OCI-LY7 (cell line): ENCODE results near the gene ZBTB44.

ENCODE experiments used
- EZH2phosphoT487 ChIP-seq: fragments of 200-600 bp; sonication (generic); IDR thresholded peaks from 2 replicates; pipeline ENCODE4 v1.6.1; 2018; ENCODE audit warnings: low read depth, borderline replicate concordance, mild to moderate bottlenecking, mixed run types, antibody characterized with exemption, low read length, moderate library complexity, mixed read lengths
- TF ChIP-seq, protein P1 (sequence below): fragments of 200-600 bp; sonication (generic); conservative IDR thresholded peaks from 2 replicates; pipeline ENCODE4 v1.5.1; 2014; ENCODE audit warnings: mild to moderate bottlenecking, antibody characterized with exemption, low read length, moderate library complexity, mixed read lengths

DNA sequence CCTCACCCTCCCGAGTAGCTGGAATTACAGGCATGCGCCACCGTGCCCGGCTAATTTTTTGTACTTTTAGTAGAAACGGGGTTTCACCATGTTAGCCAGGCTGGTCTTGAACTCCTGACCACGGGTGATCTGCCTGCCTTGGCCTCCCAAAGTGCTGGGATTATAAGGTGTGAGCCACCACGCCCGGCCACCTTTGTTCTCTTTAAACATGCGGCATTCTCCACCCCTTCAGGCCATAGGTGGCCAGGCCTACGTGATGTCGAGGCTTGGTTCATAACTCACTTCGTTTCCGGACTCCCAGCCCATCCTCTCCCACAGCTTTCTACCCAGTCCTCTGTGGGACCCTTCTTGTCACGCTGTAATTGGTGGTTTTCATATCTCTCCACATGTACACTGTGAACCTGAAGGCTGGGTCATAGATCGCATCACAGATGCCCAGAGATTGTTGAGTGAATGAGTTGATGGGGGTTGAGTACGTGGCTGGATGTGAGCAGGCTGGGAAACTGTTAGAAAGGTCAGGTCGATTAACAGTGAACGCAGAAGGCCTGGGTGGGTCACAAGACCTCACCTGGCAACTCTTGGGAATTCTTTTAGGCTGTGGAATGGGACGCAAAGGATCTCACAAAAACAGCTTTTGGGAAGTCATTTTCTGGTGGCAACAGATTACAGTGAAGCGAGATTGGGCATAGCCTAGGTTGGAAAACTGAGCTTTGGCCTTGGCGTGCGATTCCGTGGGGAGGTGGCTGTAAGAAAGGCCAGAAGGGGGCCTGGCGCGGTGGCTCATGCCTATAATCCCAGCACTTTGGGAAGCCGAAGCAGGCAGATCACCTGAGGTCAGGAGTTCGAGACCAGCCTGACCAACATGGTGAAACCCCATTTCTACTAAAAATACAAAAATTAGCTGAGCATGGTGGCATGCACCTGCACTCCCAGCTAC, 110.7 kb downstream of the ZBTB44 start:
- TF ChIP-seq, protein P1, sequence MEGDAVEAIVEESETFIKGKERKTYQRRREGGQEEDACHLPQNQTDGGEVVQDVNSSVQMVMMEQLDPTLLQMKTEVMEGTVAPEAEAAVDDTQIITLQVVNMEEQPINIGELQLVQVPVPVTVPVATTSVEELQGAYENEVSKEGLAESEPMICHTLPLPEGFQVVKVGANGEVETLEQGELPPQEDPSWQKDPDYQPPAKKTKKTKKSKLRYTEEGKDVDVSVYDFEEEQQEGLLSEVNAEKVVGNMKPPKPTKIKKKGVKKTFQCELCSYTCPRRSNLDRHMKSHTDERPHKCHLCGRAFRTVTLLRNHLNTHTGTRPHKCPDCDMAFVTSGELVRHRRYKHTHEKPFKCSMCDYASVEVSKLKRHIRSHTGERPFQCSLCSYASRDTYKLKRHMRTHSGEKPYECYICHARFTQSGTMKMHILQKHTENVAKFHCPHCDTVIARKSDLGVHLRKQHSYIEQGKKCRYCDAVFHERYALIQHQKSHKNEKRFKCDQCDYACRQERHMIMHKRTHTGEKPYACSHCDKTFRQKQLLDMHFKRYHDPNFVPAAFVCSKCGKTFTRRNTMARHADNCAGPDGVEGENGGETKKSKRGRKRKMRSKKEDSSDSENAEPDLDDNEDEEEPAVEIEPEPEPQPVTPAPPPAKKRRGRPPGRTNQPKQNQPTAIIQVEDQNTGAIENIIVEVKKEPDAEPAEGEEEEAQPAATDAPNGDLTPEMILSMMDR, result no peak
- no peak for TF ChIP-seq EZH2phosphoT487
